ENCODE data around the gene CRACR2B. TPM values are rescaled to one million over a fixed set of nuclear protein-coding genes. Genes with fewer than 3 reads are reported as not detected.

Gene CRACR2B
- total and polyA plus RNA-seq, 2 of the 8 experiments (the other 6 are each of a cell fraction or from before 2014, with no cell fraction given), result 18.2 to 26.4 TPM

DNA sequence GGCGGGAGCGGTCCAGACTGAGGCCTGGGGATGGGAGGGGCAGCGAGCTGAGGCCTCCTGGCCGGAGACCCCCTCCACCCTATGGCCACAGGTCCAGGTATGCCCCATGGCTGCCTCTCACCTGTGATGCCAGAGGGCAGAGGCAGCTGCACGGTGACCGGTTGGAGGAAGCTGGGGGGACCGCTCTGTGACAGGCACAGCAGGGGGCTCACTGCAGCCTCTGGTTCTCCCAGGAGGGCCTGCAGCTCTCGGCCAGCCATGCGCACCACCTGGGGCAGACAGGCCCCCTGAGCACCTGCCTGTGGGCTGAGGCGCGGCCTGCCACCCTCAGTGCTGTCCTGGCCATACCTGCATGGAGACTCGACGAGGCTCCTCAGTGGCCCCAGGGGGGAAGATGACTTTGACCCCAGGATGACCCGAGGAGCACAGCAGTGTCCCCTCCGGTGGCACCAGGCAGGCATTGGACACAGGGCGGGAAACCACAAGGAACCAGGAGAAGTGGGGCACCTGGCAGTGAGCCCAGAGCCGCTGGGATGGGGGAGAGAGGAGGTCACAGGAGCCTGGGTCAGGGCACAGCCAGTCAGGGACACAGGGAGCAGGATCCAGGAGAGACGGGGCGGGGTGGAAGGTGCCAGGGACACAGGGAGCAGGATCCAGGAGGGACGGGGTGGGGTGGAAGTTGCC, 26.5 kb upstream of the CRACR2B start:
- peaks cover 16% of the 10 kb centered on the region for H3K23me2 ChIP-seq (ENCODE audit: low read depth, low read length)
- H3K36me3 ChIP-seq (ENCODE audit: control insufficient read depth in 2 of 4, insufficient read depth in 4 of 4, low read length in 3 of 4), result peaks cover 3 to 30% (median 6%) of the 10 kb centered on the region in 4 experiments; a peak in 5 of 8 replicates
- H3K27me3 ChIP-seq (replicated peaks in 1 of 4; ENCODE audit: control insufficient read depth in 3 of 4, extremely low read depth in 1 of 4, insufficient read depth in 3 of 4, low read length in 3 of 4), result no peaks in the 10 kb centered on the region; a peak in 1 of 7 replicates
- no peak overlapping the region for H4K5ac ChIP-seq (ENCODE audit: insufficient read length, low read depth, low read length)
- H4K8ac ChIP-seq (ENCODE audit: extremely low read depth, insufficient read depth, low read length), result no peak overlapping the region
- H2BK20ac ChIP-seq (ENCODE audit: low read length), result no peak overlapping the region
- H3K9ac ChIP-seq (replicated peaks in 1 of 4; ENCODE audit: extremely low read depth in 1 of 4, low read depth in 3 of 4, low read length in 3 of 4), result no peak overlapping the region
- H2BK5ac ChIP-seq (ENCODE audit: low read depth, low read length), result no peak overlapping the region; the same call in 1 of the 2 replicates
- ChIA-PET CTCF (ENCODE audit: partially characterized antibody) (interaction anchor here (1.0 kb wide), 1 partner anchor 18 kb away, joined by 3 read pairs; no protein-coding TSS in a partner anchor), POLR2A (ENCODE audit: partially characterized antibody) (interaction anchor here (0.8 to 53.0 kb wide), 6 partner anchors 8 to 162 kb away, joined by 3 to 1917 read pairs (median 16); partner anchors contain the start of genes CD151, CEND1, CRACR2B and PNPLA2)
- H3K79me1 ChIP-seq (ENCODE audit: low read depth, low read length), result peaks cover 5% of the 10 kb centered on the region; the same call in 1 of the 2 replicates
- H3K23ac ChIP-seq (ENCODE audit: insufficient read length), result no peak overlapping the region
- H4K91ac ChIP-seq (replicated peaks; ENCODE audit: insufficient read length, low read length), result no peak overlapping the region
- H2BK15ac ChIP-seq (ENCODE audit: low read length), result no peak overlapping the region
- H3K4ac ChIP-seq (replicated peaks; ENCODE audit: insufficient read length, low read depth, low read length), result no peak overlapping the region
- no peak overlapping the region for H3K4me3 ChIP-seq (ENCODE audit: extremely low read depth in 1 of 4, insufficient read depth in 2 of 4, low read depth in 3 of 4, low read length in 4 of 4)
- no peak overlapping the region for H2AFZ ChIP-seq (ENCODE audit: low read length)
- DNase-seq (ENCODE audit: low read depth in 1 of 2, low spot score in 2 of 2) (no peak), FAIRE-seq (no peak)
- no peak overlapping the region for H2AK5ac ChIP-seq (ENCODE audit: low read depth, low read length)
- H3K56ac ChIP-seq (replicated peaks; ENCODE audit: insufficient read length, low read depth, low read length), result no peak overlapping the region
- no peak overlapping the region for H3K18ac ChIP-seq (ENCODE audit: extremely low read depth, low read length)
- no peaks in the 10 kb centered on the region for H3K9me3 ChIP-seq (ENCODE audit: insufficient read depth in 2 of 2, low read depth in 1 of 2, low read length in 1 of 2)
- 92% methylated on average over 11 of the region's 20 CpGs; no CpG with 5 or more reads in 1 of the 2 experiments for WGBS, 2 experiments (ENCODE audit: extremely low coverage in 1 of 2, insufficient coverage in 1 of 2, insufficient read length in 1 of 2, insufficient replicate concordance in 2 of 2, low coverage in 1 of 2, low lambda C conversion rate in 2 of 2, missing lambda C conversion rate in 1 of 2)
- no peak for TF ChIP-seq NRF1 (IDR thresholded peaks at IDR 0.05; ENCODE audit: low read depth, low read length)
- no peak for TF ChIP-seq BRCA1 (IDR thresholded peaks at IDR 0.05; ENCODE audit: low read depth, low read length)
- no peak for TF ChIP-seq POLR2A (IDR thresholded peaks at IDR 0.05; ENCODE audit: control extremely low read depth in 1 of 2, low read depth in 2 of 2, low read length in 2 of 2)
- no peak for TF ChIP-seq BACH1 (IDR thresholded peaks at IDR 0.05; ENCODE audit: low read length)
- no peak for TF ChIP-seq SP4 (IDR thresholded peaks at IDR 0.05; ENCODE audit: low read length)
- TF ChIP-seq, protein P1, sequence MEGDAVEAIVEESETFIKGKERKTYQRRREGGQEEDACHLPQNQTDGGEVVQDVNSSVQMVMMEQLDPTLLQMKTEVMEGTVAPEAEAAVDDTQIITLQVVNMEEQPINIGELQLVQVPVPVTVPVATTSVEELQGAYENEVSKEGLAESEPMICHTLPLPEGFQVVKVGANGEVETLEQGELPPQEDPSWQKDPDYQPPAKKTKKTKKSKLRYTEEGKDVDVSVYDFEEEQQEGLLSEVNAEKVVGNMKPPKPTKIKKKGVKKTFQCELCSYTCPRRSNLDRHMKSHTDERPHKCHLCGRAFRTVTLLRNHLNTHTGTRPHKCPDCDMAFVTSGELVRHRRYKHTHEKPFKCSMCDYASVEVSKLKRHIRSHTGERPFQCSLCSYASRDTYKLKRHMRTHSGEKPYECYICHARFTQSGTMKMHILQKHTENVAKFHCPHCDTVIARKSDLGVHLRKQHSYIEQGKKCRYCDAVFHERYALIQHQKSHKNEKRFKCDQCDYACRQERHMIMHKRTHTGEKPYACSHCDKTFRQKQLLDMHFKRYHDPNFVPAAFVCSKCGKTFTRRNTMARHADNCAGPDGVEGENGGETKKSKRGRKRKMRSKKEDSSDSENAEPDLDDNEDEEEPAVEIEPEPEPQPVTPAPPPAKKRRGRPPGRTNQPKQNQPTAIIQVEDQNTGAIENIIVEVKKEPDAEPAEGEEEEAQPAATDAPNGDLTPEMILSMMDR (IDR thresholded peaks at IDR 0.05; ENCODE audit: control extremely low read depth in 1 of 3, insufficient read depth in 1 of 3, low read depth in 1 of 3, low read length in 3 of 3), result no peak
- TF ChIP-seq TAF1 (IDR thresholded peaks at IDR 0.05; ENCODE audit: low read depth, low read length), result no peak
- no peak for TF ChIP-seq RFX5 (IDR thresholded peaks at IDR 0.05; ENCODE audit: borderline replicate concordance, low read depth, low read length)
- no peak for TF ChIP-seq KDM1A (IDR thresholded peaks at IDR 0.05; ENCODE audit: borderline replicate concordance, low read length)
- TF ChIP-seq SIRT6 (IDR thresholded peaks at IDR 0.05; ENCODE audit: low read length), result no peak
- peaks cover 0 to 4% of the 10 kb centered on the region in 2 experiments; a peak in 1 of 4 replicates for H3K79me2 ChIP-seq (ENCODE audit: control insufficient read depth in 1 of 2, insufficient read depth in 2 of 2, low read length in 2 of 2)
- H3K4me1 ChIP-seq (replicated peaks in 1 of 4; ENCODE audit: control insufficient read depth in 3 of 4, insufficient read depth in 4 of 4, low read length in 3 of 4), result peaks cover 4 to 20% (median 15%) of the 10 kb centered on the region in 4 experiments
- H2BK120ac ChIP-seq (replicated peaks; ENCODE audit: low read depth, low read length), result no peak overlapping the region
- H3K27ac ChIP-seq (ENCODE audit: low read depth, low read length), result no peak overlapping the region
- no peak overlapping the region for H3K14ac ChIP-seq (ENCODE audit: insufficient read length)
- peaks cover 0 to 13% of the 10 kb centered on the region in 2 experiments for H4K20me1 ChIP-seq (replicated peaks in 1 of 2; ENCODE audit: control insufficient read depth in 1 of 2, insufficient read depth in 2 of 2, low read length in 2 of 2)
- H2BK12ac ChIP-seq (ENCODE audit: low read depth, low read length), result no peak overlapping the region
- H3K4me2 ChIP-seq (ENCODE audit: insufficient read depth in 1 of 2, low read depth in 2 of 2, low read length in 2 of 2), result no peak overlapping the region

Data from H1 (cell line).